HFFc6 (cell line): ENCODE measurements around the gene TPH1. TPM values are rescaled to one million over a fixed set of nuclear protein-coding genes. Genes with fewer than 3 reads are reported as not detected.

Experiments used
- DNase-seq: peaks from one replicate; pipeline ENCODE4 v3.0.0-alpha.2; 2018
- H3K27ac Mint-ChIP-seq: 2 replicates; pipeline ENCODE4 v1.8.0; 2020; ENCODE audit warnings: mild to moderate bottlenecking, mixed read lengths
- H3K27me3 Mint-ChIP-seq: 2 replicates; pipeline ENCODE4 v1.8.0; 2021; ENCODE audit warnings: mild to moderate bottlenecking, moderate library complexity, mixed read lengths; ENCODE audit not compliant: insufficient read depth
- H3K36me3 Mint-ChIP-seq: 2 replicates; pipeline ENCODE4 v1.8.0; 2021; ENCODE audit warnings: low read depth, mixed read lengths
- H3K4me1 Mint-ChIP-seq: 2 replicates; pipeline ENCODE4 v1.8.0; 2020; ENCODE audit warnings: low read depth, mixed read lengths
- H3K4me3 Mint-ChIP-seq: 2 replicates; pipeline ENCODE4 v1.8.0; 2020; ENCODE audit warnings: mild to moderate bottlenecking, moderate library complexity, mixed read lengths
- H3K9me3 Mint-ChIP-seq: 2 replicates; pipeline ENCODE4 v1.8.0; 2020; ENCODE audit warnings: mild to moderate bottlenecking, mixed read lengths
- CTCF ChIP-seq: fragments of 200-600 bp; sonication (generic); IDR thresholded peaks from 2 replicates; pipeline ENCODE4 v1.5.0; 2021; ENCODE audit warnings: antibody characterized with exemption, mild to moderate bottlenecking
- total RNA-seq, 6 experiments: library from RNA; stranded (reverse); fragmentation: NEBNext Ultra II Directional; extraction: Animal tissue kit (Norgen Biotek cat#: 25700); gene quantifications; 2 replicates in 1 of 6; 3 replicates in 5 of 6; pipeline ENCODE4 v1.2.3, GENCODE V29; 2021

Gene TPH1
- total RNA-seq, 6 experiments from 2014 or later: 0.03 TPM; not detected in 5

GRCh38 chr11:18081551-18081950 is 35.5 kb upstream of the TPH1 start:
- no peak for TF ChIP-seq CTCF
- DNase-seq: no peak
- H3K27me3 Mint-ChIP-seq: no peaks in the 10 kb centered on the region

GRCh38 chr11:18080451-18080850 is 34.4 kb upstream of the TPH1 start:
- DNase-seq: no peak

More at GRCh38 chr11:18081551-18081950, 35.5 kb upstream of the TPH1 start:
- Mint-ChIP-seq H3K4me3 (no peak overlapping the region), H3K9me3 (no peaks in the 10 kb centered on the region), H3K36me3 (peaks cover 27% of the 10 kb centered on the region), H3K27ac (no peak overlapping the region), H3K4me1 (peaks cover 8% of the 10 kb centered on the region)

GRCh38 chr11:18078909-18079308 is 32.8 kb upstream of the TPH1 start:
- Mint-ChIP-seq H3K36me3 (peaks cover 23% of the 10 kb centered on the region), H3K9me3 (no peaks in the 10 kb centered on the region), H3K4me1 (peaks cover 15% of the 10 kb centered on the region), H3K4me3 (no peak overlapping the region), H3K27ac (no peak overlapping the region), H3K27me3 (peaks cover 2% of the 10 kb centered on the region; the same call in 1 of the 2 replicates)
- TF ChIP-seq CTCF: no peak
- DNase-seq: no peak

More at GRCh38 chr11:18080451-18080850, 34.4 kb upstream of the TPH1 start:
- Mint-ChIP-seq H3K27ac (no peak overlapping the region), H3K36me3 (peaks cover 27% of the 10 kb centered on the region), H3K4me3 (no peak overlapping the region), H3K27me3 (no peaks in the 10 kb centered on the region), H3K4me1 (peaks cover 10% of the 10 kb centered on the region), H3K9me3 (no peaks in the 10 kb centered on the region)
- TF ChIP-seq CTCF: no peak

- peaks cover 7% of the 10 kb centered on the region for H3K36me3 Mint-ChIP-seq
Observed at GRCh38 chr11:18075444-18075843, 29.4 kb upstream of the TPH1 start.

GRCh38 chr11:18071098-18071705 is 25.1 kb upstream of the TPH1 start:
- Mint-ChIP-seq H3K27ac (no peak overlapping the region), H3K27me3 (peaks cover 2% of the 10 kb centered on the region), H3K9me3 (no peaks in the 10 kb centered on the region), H3K36me3 (no peaks in the 10 kb centered on the region), H3K4me1 (peaks cover 14% of the 10 kb centered on the region), H3K4me3 (no peak overlapping the region)
- DNase-seq: no peak
- TF ChIP-seq CTCF: no peak

More at GRCh38 chr11:18075444-18075843, 29.4 kb upstream of the TPH1 start:
- Mint-ChIP-seq H3K27ac (no peak overlapping the region), H3K27me3 (peaks cover 2% of the 10 kb centered on the region), H3K9me3 (no peaks in the 10 kb centered on the region), H3K4me3 (no peak overlapping the region), H3K4me1 (peaks cover 14% of the 10 kb centered on the region)
- TF ChIP-seq CTCF: no peak
- DNase-seq: no peak
